HL-60/S4 treated with phorbol 12-myristate 13-acetate at 8.2 ng/mL for 4 days and 3 days (cell line): Measurements from ENCODE around the gene HS3ST2.
"Not testable (repeated sequence)": the region's sequence is repeated elsewhere in the genome, so short reads cannot be mapped to it uniquely, and the experiment has no call there.

ENCODE experiments used
- in situ Hi-C: fragments of 300-500 bp; cut with MboI; formaldehyde crosslinking; loops from 2 replicates; pipeline ENCODE4 v1.15.0; 2022; ENCODE audit warnings: low sequenced_read_pairs

The HS3ST2 gene

DNA sequence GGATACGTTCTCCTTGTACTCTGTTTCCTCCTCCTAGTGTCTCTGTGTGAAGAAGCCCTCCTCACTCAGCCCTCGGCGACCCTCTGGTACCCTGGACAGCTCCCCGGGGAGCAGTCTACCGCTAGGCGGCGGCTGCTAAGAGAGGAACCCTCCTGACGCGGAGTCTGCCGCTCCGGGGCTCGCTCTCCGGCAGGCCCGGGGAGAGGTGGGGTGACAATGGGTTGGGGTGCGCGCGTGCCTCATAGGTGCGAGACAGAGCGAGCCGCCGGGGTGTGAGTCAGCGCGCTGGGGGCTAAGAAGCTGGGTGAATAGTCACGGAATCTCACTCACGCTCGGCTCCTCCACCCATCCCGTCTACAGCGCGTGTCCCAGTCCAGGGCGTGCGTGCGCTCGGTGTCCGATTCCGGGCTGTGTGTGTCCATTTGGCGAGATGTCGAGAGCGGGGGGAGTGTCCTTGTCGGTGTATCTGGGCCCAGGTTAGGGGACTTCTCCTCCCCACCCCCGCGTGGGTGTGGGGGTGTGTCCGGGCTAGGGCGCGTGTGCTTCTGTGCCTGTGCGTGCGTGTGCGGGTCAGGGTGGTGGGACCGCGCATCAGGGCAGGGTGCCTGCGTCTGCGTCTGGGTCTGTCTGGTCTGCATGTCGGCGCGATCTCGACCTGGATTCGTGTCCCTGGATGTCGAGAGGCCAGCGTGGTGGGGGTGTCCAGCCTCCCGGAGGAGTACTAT, 577 bp upstream of the HS3ST2 start:
- in situ Hi-C loops: no loop called here

DNA sequence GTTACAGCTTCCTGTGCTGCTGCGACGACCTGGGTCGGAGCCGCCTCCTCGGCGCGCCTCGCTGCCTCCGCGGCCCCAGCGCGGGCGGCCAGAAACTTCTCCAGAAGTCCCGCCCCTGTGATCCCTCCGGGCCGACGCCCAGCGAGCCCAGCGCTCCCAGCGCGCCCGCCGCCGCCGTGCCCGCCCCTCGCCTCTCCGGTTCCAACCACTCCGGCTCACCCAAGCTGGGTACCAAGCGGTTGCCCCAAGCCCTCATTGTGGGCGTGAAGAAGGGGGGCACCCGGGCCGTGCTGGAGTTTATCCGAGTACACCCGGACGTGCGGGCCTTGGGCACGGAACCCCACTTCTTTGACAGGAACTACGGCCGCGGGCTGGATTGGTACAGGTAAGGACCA, 746 bp downstream of the HS3ST2 start:
- in situ Hi-C loops: no loop called here

DNA sequence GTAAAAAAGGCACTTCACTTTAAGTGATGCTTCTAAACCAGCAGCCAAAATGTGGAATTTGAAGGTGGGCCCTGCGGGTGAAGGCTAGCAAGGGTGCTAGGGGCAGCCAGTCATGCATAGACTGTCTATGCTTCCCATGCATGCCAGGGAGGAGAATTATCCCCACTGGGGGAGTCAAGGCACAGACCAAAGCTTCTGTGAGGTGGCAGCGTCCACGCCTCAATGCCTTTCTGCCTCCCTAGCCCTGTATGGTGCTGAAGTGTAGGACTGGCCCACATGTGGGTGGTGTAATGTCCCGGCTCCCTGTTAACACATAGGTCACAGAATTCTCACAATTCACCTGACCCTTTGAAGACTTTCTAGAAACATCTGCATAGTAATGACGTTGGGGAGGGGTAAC, 1.9 kb downstream of the HS3ST2 start:
- in situ Hi-C loops: no loop called here

DNA sequence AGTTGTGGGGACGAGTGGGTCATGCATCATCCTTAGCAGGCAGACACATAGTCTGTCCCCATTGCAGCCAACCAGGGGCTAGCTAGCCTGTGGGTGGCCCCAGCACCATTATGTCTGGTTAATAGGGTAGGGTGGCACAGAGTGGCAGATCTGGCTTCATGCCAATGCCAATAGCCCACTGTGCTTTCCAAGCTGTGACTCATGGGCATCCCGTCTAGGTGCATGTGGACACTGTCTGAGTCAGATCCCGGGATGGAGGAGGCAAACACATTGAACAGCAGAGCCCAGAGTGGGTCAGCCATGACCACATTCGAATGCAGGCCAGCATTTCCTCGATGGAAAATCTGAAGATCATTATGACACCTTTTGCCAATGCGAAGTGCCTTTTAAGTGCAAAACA, 2.5 kb downstream of the HS3ST2 start:
- in situ Hi-C loops: no loop called here

DNA sequence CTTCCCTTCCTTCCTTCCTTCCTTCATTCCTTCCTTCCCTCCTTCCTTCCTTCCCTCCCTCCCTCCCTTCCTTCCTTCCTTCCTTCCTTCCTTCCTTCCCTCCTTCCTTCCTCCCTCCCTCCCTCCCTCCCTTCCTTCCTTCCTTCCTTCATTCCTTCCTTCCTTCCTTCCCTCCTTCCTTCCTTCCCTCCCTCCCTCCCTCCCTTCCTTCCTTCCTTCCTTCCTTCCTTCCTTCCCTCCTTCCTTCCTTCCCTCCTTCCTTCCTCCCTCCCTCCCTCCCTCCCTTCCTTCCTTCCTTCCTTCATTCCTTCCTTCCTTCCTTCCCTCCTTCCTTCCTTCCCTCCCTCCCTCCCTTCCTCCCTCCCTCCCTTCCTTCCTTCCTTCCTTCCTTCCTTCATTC, 4.8 kb downstream of the HS3ST2 start:
- in situ Hi-C loops: not testable (repeated sequence)

DNA sequence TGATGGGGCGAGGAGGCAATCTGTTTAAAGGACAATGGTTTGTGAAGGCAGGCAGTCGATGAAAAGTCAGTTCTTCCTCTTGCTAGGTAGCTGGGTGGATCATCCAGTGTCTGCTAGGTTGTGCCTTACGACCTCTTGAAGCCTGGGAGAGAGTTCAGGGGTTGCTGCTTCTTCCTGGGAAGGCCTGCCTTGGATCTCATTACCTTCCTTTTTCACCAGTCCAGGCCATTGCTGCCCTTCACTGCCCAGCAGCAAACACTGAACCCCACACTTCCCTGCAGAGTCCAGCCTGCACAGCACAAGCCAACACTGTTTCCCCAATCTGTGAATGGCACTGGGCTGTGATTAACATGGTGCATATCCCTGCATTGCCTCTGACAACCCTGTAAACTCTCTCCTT, 24.7 kb downstream of the HS3ST2 start:
- in situ Hi-C loops: no loop called here

DNA sequence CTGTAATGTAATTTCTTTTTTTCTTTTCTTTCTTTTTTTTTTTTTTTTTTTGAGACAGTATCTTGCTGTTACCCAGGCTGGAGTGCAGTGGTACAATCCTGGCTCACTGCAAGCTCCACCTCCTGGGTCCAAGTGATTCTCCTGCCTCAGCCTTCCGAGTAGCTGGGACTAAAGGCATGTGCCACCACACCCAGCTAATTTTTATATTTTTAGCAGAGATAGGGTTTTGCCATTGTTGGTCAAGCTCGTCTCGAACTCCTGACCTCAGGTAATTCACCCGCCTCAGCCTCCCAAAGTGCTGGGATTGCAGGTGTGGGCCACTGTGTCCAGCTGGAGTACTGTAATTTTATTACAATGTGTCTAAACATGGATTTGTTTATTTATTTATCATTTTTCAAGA, 28.1 kb downstream of the HS3ST2 start:
- in situ Hi-C loops: not testable (repeated sequence)

DNA sequence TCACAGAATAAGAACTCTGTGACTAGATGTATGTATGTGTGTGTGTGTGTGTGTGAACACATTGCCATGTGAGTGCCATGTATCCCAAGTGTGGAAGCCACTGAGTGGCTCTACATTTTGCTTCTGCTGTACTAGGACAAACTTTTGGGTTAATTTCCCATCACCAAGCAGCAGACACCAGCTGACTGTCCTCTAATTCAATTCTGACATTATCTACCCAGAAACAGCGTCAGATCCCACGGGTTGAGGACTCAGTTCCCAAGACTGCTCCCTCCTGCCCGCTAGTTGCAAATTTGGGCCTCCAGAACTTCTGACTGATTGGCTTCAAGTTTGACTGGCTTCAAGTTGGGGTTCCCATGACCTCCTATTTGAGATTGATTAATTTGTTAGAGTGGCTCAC, 29.2 kb downstream of the HS3ST2 start:
- in situ Hi-C loops: no loop called here

DNA sequence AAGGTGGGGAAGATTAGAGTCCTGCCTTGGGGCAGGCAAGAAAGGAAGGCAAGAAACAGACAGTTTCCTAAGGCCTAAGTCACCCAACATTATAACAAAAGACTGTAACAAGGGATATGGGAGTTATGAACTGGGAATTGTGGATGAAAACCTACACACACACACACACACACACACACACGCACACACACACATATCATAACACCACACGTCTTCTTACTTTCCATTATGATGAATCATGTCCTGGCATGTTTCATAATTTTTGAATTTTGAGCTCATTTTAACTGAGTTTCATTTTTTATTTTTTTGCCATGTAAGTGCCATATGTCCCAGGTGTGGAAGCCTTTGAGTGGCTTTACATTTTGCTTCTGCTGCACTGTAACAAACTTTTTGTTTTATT, 29.9 kb downstream of the HS3ST2 start:
- in situ Hi-C loops: no loop called here

DNA sequence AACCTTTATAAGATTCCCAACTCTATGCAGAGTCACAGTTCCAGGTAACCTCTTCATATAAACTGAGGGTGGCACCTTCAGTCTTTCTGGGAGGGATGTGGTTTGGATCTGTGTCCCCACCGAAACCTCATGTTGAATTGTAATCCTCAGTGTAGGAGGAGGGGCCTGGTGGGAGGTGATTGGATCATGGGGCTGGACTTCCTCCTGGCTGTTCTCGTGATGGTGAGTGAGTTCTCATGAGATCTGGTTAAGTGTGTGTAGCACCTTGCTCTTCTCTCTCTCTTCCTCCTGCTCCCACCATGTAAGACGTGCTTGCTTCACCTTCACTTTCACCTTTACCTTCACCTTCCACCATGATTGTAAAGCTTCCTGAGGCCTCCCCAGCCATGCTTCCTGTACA, 30.5 kb downstream of the HS3ST2 start:
- in situ Hi-C loops: no loop called here

DNA sequence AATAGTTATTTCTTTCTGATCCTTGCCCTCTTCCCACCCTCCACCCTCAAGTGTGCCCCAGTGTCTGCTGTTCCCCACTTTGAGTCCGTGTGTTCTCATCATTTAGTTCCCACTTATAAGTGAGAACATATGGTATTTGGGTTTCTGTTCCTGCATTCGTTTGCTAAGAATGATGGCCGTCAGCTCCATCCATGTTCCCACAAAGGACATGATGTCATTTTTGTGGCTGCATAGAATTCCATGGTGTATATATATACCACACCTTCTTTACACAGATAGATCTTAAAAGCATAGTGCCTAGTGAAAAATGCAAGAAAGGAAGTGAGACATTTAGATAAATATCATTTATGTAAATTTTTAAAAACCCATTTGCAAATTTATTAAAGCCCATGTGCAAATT, 33.1 kb downstream of the HS3ST2 start:
- in situ Hi-C loops: no loop called here

DNA sequence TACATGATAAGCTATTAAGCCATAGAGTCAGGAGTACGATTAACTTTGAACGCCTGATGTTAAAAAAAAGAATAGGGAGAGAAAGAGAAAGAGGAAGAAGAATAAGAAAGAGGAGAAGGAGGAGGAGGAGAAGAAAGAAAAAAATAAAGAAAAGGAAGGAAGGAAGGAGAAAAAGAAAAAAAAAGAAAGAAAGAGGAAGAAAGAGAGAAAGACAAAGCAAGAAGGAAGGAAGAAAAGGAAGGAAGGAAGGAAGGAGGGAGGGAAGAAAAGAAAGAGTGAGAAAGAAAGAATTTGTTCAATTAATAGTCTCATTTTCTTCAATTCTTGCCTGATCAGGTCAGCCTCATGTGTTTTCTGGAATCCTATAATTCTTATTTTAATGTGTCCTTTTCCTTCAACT, 33.7 kb downstream of the HS3ST2 start:
- in situ Hi-C loops: no loop called here

DNA sequence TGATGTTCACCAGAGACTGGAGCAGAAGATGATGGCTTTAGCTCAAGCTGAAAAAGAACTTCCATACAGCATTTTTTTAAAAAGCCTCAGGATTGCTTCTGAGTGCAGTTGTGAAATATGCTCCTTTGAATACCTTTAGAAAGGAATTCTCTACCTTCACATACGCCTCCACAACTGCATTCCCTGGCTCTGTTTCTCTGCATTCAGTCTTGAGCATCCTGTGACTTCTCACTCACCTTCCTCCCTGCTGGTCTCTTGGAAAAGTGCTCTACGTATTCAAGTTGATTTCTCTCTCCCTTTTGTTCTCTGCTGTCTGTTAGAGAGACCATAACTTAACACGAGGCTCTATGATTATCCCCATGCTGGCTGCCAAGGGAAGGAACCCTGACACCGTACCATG, 34.5 kb downstream of the HS3ST2 start:
- in situ Hi-C loops: no loop called here

DNA sequence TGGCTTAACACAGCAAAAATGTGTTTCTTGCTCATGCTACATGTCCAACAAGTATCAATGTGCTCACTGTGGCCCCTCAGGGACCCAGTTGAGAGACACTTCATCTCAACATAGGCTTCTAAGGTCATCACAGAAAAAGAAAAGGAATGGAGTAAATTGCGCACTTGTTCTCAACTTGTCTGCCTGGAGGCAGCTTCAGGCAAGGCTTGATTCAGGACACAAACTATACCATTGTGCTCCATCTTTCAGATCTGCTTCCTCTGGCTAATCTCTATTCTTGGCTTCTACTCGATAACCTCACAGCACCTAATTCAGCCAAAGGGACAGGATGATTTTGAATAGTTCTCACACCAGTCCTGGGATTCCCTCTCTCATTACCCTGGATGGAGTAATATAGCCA, 35.6 kb downstream of the HS3ST2 start:
- in situ Hi-C loops: no loop called here

DNA sequence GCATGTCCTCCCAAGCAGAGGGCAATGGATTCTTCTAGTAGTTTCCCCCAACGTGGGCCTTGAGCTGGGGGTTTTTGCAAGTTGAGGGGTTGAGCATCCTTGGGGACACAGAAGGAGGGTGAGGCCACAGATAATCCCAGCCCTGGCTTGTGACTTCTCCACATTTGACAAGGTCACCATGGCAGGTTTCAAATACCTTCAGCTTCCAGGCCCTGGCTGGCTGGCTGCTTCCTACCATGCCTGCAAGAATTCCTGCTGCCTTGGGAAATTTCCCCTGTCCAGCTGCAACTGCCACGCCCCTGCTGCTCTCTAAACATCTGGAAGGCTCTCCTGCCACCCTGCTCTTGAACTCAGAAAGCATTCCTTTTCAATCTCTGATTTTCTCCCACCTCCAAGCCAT, 41.3 kb downstream of the HS3ST2 start:
- in situ Hi-C loops: no loop called here

DNA sequence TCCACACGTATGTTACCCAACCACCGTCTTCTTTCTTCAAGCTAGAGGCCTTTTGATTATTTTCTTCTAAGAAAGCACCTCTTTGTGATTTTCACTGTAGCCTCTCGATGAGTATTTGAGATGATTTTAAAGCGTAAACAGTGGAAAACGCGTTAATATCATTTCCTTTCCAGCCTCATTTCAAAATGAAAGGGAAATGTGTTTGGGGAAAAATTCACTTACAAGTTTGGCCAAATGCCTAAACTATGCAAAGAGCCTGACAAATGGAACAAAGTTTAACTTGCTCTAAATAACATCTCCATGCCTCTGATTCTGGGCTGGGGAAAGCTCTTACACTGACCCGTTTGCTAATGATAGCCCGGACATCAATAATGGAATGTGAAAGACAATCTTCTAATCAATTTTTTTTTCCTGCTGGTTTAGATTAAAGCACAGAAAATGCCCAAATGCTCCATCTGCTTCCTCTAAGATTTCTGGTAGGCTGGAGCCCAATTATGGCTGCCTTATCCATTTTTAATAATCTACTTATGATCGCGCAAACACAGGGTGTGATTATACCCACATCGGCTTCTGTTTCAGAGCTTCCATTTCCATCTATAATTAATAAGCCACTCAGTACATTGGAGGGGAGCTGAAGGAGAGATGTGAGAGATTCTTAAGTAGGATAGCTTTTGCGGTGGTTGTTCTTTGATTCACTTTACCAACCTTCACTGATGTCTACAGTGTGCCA, 43.5 kb downstream of the HS3ST2 start:
- in situ Hi-C loops: no loop called here

DNA sequence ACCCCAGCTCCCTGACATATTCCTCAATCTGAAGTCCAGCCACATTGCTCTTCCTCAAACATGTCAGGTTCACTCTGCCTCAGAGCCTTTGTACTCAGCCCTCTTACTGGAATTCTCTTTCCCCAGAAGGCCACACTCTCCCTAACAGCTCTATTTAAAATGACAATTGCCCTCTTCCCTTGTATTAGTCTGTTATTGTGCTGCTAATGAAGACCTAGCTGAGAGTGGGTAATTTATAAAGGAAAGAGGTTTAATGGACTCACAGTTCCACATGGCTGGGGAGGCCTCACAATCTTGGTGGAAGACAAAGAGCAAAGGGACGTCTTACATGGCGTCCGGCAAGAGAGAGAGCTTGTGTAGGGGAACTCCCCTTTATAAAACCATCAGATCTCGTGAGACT, 46.0 kb downstream of the HS3ST2 start:
- in situ Hi-C loops: no loop called here

DNA sequence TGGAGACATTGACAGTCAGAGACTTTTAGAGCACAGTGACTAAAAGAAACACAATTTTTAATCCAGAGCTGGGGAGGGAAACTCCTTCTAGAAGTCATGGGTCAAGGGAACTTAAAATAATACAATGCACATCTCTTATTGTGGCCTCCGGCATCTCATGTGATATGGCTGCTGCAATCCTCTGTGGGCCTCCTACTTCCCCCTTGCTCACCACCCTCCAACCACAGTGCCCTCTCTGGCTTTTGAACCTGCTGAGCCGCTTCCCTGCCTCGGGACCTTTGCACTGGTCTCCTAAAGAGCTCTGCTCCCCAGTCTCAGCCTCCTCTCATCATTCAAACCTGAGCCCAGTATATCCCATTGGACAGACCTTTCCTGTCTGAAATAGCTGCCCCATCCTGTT, 47.6 kb downstream of the HS3ST2 start:
- in situ Hi-C loops: no loop called here

DNA sequence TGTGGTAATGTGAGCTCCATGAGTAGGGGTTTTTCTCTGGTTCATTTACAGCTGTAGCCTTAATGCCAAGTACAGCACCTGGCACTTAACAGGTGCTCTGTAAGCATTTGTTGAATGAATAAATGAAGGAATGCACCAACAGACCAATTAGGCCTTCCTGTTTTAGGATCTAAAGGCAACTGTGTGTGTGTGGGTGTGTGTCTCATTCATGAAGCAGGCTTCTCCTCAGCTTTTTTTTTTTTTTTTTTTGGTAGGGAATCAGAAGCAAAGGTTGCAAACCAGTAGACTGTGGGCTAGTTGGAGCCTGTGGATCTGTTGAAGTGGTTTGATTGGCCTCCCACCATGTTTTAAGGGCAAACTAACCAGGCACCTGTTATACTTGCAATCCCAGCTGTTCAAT, 48.1 kb downstream of the HS3ST2 start:
- in situ Hi-C loops: no loop called here

DNA sequence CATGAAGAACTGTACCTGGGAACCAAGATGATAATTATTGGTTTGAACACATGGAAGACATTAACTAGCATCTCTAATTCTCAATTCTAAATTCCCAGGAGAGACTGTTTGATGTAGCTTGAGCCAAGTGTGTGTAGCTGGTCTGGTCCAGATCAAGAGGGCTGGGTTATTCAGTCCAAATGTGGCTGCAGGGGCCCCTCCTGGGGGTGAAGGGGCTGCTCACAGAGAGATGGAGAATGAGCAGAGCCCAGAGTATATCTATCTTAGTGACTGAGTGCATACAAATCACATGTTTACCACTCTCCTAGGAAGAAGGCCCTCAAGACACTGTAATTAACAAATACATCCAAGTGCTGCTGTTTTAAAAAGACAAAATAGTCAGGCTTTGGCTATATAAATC, 50.4 kb downstream of the HS3ST2 start:
- in situ Hi-C loops: no loop called here

DNA sequence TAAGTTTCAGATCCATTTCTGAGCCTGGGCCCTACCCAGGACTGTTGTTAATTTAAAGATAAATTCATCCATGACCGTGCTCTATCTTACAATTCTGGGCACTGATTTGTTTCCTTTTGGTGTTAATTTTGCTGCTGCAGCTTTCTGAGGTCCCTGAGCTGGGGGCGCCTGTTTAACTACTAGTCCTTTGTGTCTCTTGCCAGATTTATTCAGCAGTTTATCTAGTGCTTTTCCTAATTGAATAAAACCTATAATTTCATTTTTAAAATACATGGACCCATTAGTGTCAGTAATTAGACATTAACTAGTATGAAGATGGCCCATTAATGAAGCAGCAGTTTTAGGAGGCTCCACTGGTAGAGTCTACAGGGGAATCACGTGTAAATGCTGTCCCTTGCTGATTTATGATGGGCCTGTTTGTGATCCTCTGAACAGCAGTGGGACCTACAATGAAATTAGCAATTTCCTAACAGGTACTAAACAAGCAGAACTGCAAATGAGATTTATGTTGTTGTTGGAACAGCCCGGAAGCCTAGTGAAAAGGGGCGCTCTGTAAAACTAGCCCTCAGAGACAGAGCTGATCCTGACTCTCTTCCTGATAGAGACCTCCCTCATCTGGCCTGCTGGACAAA, 54.7 kb downstream of the HS3ST2 start:
- in situ Hi-C loops: no loop called here

DNA sequence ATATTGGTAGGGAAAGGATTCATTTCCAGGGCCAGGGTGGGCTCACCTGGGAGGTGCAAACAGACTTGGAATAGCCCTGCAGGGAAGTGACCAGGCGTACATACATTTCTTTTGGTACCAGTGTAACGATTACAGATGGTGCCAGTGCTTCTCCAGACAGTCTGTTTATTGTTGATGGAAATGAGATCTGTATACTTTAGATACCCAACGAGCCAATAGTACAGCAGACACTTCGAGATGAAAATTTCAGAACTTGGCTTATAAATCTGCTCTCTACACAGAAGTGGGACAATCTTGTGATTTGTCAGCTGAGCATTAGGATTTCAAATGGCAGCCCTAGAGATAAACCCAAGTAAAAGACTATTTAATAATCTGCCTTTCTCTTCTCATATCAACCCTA, 57.9 kb downstream of the HS3ST2 start:
- in situ Hi-C loops: no loop called here
